H54 (cell line): ENCODE results near the gene CACNA2D2.

Experiments used
- DNase-seq: peaks from one replicate; pipeline ENCODE4 v3.0.0; 2011; ENCODE audit warnings: low spot score, mixed read lengths; ENCODE audit not compliant: insufficient read length
- FAIRE-seq: peaks from 3 replicates; lab custom pipeline; 2011; peaks lifted over from hg19 to GRCh38; lab: Jason Lieb, UNC
- POLR2A ChIP-seq: IDR thresholded peaks from 2 replicates; pipeline ENCODE4 v1.6.1; 2011; ENCODE audit warnings: low read depth, mild to moderate bottlenecking, low read length

CACNA2D2 gene

DNA sequence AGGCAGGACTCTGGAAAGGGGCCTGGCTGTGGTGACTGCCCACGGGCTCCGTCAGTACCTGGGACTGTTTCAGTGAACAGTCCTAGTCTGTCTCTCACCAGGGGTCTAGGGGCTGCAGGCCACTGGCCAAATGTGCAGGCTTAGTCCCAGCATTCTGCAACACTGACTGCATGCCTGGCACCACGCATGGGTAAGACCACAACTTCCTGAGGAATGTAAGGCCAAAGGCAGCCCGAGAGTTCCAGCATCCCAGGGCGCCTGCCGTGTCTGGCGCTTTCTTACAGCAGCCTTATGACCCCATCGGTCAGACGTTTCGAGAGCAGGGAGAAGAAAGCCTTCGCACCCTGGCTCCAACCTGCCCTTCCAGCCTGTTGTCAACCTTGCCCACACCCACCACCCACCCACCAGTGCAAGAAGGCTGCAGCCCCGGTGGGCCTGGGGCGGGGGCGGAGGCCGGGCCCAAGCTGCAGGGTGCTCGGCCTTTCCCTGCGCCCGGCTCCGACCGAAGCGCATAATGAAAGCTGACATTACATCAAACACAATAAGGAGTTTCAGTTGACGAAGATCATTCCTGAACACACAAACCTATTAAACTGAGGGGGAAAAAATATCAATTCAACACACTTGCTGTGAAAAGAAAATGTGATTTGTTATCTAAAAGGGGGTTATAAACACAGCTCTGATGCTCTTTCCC lies 114.6 kb downstream of the CACNA2D2 start:
- no peak for DNase-seq
- FAIRE-seq = no peak
- TF ChIP-seq POLR2A = no peak

- no peak for FAIRE-seq
- DNase-seq = no peak
- no peak for TF ChIP-seq POLR2A
Measured at GRCh38 chr3:50388016-50388719, 115.3 kb downstream of the CACNA2D2 start.

DNA sequence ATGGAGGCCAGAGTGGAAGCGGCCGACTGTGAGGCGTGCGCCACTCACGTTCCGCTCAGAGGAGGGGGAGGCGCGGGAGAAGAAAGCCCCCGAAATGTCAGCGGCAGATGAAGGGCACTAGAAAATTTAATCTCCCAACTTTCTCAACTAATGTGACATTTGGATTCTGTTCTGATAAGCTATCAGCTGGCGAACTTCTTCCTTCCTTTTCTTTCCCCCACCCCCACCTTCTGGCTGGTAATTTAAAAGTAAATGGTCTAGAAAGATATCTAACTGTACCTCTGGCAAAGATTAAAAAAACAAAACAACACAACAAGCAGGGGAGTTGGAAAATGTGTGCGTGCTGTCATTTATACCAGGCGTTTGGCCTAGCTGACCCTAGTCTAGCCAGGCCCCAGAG lies 117.7 kb downstream of the CACNA2D2 start:
- FAIRE-seq (no peak), DNase-seq (no peak)
- TF ChIP-seq POLR2A = no peak

DNA sequence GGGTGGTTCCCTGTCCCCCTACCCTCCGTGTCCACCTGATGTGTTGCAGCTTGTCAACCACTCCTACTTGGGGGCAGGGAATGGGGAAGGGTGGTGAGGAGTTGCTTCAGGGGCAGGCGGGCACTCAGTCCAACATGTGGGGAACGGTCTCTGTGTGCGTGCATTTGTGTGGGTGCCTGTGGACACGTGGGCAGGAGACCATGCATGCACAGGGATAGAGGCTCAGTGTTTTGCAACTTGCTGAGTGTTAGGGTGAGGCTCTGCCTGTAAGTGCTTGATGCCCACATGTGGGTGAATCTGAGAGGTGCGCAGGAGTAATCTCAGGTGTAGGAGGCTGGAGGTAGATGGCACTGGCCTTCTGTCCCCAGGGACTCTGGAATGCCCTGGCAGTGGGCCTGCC lies 119.7 kb downstream of the CACNA2D2 start:
- FAIRE-seq (no peak), DNase-seq (no peak)
- no peak for TF ChIP-seq POLR2A

- no peak for FAIRE-seq
- no peak for DNase-seq
- TF ChIP-seq POLR2A = no peak
Measured at GRCh38 chr3:50382722-50383121, 120.7 kb downstream of the CACNA2D2 start.

DNA sequence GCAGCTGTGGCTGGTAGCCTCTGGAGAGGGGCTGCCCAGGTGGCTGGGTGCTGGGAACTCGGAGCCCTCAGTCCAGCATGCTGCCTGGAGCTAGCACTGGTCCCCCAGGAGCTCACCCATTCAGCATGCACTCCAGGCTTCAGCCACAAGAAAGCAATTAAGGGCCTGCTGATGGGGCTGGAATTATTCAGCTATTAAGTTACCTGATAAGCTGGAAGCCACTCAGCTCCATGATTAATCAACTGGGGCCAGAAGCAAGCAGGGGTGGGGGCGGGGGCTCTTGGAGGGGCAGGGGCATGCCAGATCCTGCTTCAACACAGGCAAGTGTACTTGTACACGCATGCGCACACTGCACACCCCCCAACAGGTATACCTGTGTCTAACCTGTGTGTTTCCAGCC lies 122.1 kb downstream of the CACNA2D2 start:
- no peak for TF ChIP-seq POLR2A
- FAIRE-seq (no peak), DNase-seq (no peak)

DNA sequence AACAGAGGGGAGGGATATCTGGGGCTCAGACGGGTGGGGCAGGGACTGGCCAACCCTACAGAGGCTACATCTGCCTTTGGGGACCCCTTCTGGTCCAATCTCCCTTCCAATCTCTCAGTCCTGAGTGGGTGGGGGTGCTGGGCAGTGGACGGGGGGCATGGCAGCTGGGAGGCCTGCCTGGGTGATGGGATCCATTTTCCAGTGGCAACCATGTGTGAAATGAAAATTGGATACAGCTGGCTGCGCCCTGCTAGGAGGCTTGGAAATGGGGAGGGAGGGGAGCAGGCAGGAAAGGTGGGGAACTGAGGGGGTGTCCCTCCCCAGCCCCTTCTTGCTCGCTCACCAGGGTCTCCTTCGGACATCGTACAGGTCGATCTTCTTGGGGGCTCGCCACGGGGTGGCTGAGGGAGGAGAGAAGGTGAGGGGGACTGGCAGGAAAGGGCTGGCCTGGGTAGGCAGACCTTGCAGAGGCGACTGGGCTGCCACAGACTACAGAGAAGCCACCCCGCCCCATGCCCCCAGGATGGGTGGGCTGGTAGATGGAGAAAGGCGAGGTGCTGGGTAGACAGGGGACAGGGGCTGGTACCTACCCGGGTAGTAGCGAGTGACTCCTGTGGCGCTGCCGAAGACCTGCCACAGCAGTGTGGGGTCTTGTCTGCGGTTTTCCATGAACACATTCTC lies 122.9 kb downstream of the CACNA2D2 start:
- FAIRE-seq (no peak), DNase-seq (no peak)
- no peak for TF ChIP-seq POLR2A

GRCh38 chr3:50378757-50379156 lies 124.7 kb downstream of the CACNA2D2 start:
- no peak for DNase-seq
- no peak for FAIRE-seq

GRCh38 chr3:50378024-50378423 lies 125.4 kb downstream of the CACNA2D2 start:
- no peak for TF ChIP-seq POLR2A
- DNase-seq = no peak
- no peak for FAIRE-seq

More at GRCh38 chr3:50378757-50379156, 124.7 kb downstream of the CACNA2D2 start:
- TF ChIP-seq POLR2A = no peak

DNA sequence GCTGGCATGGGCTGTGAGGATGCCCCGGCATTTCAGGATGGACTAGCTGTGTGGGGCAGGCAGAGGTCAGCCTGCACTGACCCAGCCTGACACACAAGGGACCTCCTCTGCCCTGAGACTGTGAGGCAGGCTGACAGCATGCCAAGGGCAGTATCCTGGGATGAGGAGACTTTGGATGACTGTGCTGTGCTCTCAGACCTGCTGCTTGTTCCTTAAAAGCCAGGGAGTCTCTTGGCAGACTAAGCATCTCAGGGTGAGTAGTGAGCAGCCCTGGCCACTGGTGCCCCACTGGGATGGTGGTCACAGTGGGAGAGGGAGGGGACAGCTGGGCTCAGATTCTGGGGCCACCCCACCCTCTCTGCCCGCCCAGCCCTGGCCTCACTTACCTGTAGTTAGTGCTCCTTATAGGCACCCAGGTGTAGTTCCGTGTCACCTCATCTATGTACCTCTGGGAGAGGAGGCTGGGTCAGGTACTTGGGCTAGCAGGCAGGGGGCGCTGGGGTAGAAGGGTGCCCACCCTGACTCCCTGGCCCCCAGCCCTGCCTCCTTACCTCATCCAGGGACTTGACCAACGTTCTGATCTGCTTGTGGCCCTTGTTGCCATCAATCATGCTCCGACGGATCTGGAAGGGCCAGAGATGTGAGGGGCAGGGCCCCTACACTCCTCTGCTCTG lies 128.0 kb downstream of the CACNA2D2 start:
- DNase-seq (peak; percentile 68), FAIRE-seq (peak; percentile 36)
- TF ChIP-seq POLR2A = no peak

GRCh38 chr3:50374363-50375257 lies 128.8 kb downstream of the CACNA2D2 start:
- no peak for DNase-seq
- no peak for TF ChIP-seq POLR2A
- no peak for FAIRE-seq

DNA sequence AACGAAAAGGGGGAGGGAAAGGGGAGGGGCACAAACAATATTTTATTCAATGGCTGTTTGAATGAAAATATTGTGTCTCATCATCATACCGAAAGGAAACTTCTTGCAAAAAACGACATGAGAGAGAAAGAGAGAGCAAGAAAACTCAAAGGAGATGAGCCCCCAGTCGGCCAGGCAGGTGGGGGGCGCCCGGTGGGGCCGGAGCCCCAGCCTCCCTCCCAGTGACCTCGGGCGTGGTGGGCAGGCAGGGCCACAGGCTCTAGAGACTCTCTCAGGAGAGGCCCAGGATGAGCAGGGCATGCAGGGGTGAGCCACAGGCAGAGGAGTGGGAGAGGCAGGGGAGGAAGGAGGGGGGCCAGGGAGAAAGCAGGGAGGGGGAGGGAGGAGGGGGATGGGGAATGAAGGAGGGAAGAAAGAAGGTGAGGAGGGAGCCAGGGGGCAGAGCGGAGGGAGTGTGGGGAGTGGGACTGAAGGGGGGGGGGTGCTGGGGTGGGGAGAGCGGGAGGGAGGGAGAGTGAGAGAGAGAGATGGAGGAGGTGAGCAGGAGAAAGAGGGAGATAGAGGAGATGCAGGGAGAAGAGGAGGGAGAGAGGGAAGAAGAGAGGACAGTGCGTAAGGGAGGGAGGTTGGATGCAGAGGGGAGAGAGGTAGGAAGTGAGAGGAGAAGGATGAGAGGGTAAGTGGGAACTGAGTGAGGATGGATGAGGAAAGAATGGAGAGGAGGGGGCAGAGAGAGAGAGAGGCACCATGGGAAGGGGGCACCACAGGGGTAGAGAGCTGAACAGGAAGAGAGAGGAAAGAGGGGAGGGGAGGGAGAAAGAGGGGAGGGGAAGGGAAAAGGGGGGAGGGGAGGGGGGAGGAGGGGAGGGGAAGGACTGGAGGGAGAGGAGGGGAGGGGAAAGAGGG lies 130.0 kb downstream of the CACNA2D2 start:
- TF ChIP-seq POLR2A = no peak
- DNase-seq (no peak), FAIRE-seq (no peak)

GRCh38 chr3:50372349-50372748 lies 131.1 kb downstream of the CACNA2D2 start:
- DNase-seq = no peak
- TF ChIP-seq POLR2A = no peak
- FAIRE-seq = no peak
